ENCODE data around the gene S100PBP. TPM values are rescaled to one million over a fixed set of nuclear protein-coding genes. Genes with fewer than 3 reads are reported as not detected.

S100PBP gene
- total and polyA plus RNA-seq, 12 donors, result 3.7 to 19.2 (median 11.5) TPM

DNA sequence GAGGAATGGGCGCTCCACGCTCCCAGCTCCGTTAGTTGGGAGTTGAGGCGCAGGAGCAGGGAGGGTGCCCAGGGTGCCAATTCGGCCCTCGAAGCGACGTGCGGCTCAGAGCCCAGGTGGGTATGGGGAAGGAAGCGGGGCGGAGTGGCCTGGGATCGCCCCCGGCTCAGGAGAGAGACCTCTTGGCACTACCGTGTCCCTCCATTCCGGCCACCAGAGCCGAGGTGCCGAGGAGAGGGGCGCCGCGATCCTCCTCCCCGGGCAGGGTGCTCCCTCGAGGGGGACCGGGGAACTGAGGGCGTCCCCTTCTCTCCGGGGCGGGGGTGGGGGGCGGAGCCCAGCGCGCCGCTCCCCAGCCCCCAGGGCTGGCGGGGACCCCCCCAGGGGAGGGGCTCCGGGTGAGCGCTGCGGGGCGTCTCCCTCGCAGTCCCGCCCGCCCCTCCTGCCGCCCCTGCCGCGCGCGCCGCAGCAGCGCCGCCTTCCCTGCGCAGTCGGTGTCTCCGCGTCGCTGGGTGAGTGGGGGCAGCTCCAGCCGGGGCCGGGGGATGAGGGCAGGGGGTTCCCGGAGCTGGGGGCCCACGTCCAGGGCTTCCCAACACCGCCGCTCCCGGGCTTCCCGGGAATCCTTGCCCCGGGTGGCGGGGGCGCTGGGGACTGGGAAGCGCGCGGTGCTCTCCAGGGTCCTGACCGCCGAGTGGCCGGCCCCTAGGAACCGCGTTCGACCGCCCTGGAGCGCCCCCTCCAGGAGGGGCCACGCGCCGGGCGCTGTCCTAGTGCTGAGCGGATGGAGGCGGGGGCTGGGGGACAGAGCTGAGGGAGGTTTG, 68.8 kb downstream of the S100PBP start, which contains the start of gene HPCA:
TSS of gene HPCA (plus strand) at position 488 of the 824 bp plus-strand sequence. CDS start 2,408 bp downstream, outside the sequence.
- intact Hi-C loops (cut with DNase I), result no loop called here
- Histone ChIP-seq H3K4me3 (peak within 1 kb of the TSS in 6 of 10 donors; percentile 15 to 39 (median 30)), H3K4me1 (peaks cover 4 to 25% (median 17%) of the 10 kb centered on the region in 9 donors), H3K36me3 (no peaks in the 10 kb centered on the region), H3K27ac (no peak within 1 kb of the TSS), H3K27me3 (peaks cover 11 to 68% (median 56%) of the 10 kb centered on the region in 7 donors), H3K9me3 (no peaks in the 10 kb centered on the region)
- TF ChIP-seq, protein P1, sequence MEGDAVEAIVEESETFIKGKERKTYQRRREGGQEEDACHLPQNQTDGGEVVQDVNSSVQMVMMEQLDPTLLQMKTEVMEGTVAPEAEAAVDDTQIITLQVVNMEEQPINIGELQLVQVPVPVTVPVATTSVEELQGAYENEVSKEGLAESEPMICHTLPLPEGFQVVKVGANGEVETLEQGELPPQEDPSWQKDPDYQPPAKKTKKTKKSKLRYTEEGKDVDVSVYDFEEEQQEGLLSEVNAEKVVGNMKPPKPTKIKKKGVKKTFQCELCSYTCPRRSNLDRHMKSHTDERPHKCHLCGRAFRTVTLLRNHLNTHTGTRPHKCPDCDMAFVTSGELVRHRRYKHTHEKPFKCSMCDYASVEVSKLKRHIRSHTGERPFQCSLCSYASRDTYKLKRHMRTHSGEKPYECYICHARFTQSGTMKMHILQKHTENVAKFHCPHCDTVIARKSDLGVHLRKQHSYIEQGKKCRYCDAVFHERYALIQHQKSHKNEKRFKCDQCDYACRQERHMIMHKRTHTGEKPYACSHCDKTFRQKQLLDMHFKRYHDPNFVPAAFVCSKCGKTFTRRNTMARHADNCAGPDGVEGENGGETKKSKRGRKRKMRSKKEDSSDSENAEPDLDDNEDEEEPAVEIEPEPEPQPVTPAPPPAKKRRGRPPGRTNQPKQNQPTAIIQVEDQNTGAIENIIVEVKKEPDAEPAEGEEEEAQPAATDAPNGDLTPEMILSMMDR (IDR thresholded peaks at IDR 0.05), result peak in 8 of 9 donors; percentile 28 to 70 (median 58)
- DNase-seq (peak; percentile 46 to 60), ATAC-seq (peak; percentile 72 to 82 (median 78))
- 2 to 3% methylated on average over 64 to 79 of the region's 79 CpGs for WGBS, 2 donors

DNA sequence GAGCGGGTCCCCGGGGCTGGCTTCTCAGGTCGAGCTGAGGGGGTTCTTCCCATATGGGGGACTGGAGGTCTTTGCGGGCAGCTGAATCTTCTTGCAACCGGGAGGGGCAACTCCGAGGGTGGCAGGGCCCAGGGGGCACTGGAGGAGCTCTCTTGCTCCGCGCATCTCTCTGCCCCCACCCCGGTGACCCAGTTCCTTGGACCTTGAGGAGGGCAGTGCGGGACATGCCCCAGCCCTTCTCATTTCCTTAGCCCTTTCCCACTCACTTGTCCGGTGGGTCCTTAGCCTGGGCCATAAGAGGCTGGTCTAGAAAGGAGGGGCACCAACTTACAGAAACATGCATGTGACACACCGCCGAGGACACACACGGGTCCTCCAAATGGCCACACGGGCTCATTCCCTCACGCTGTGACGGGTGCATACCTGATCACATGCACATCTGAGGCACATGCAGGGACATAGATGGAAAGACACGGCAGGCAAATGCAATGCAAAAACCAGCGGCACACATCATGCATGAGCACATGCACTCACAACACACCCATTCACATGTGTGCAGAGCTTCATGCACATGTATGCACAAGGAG, 69.5 kb downstream of the S100PBP start:
- intact Hi-C loops (cut with DNase I), result no loop called here
- no peak for ATAC-seq

DNA sequence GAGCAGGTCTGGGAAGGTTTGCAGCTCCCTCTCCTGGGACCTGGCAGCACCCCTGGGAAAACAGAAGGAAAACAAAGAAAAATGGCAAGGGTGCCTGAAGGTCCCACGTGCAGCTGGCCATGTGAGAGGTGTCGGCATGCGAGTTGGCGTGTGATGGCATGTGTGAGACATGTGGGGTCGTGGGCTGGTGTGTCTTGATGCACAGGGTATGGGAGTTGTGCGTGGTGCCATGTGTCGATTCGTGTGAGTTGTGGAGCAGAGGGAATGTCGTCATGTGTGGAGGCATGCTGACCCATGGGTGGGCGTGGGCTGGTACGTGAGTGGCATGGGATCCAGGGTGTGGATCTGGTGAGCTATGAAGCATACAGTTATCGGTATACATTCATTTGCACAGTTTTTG, 70.2 kb downstream of the S100PBP start:
- Histone ChIP-seq H3K9me3 (no peaks in the 10 kb centered on the region), H3K27me3 (peaks cover 11 to 82% (median 70%) of the 10 kb centered on the region in 7 donors), H3K4me1 (peaks cover 0 to 11% (median 3%) of the 10 kb centered on the region in 9 donors), H3K4me3 (no peak overlapping the region), H3K27ac (no peak overlapping the region), H3K36me3 (no peaks in the 10 kb centered on the region)
- no peak for ATAC-seq
- intact Hi-C loops (cut with DNase I), result no loop called here
- DNase-seq, result no peak
- TF ChIP-seq, protein P1 (IDR thresholded peaks at IDR 0.05), result no peak
- 77 to 80% methylated on average over 12 of the region's 12 CpGs for WGBS, 2 donors

More for the DNA sequence above, 69.5 kb downstream of the S100PBP start:
- Histone ChIP-seq H3K4me3 (no peak overlapping the region), H3K4me1 (peaks cover 0 to 18% (median 10%) of the 10 kb centered on the region in 9 donors), H3K9me3 (no peaks in the 10 kb centered on the region), H3K27me3 (peaks cover 11 to 75% (median 63%) of the 10 kb centered on the region in 7 donors), H3K36me3 (no peaks in the 10 kb centered on the region), H3K27ac (no peak overlapping the region)
- WGBS, 2 donors, result 39 to 44% methylated on average over 19 of the region's 19 CpGs
- DNase-seq, result no peak
- TF ChIP-seq, protein P1 (IDR thresholded peaks at IDR 0.05), result peak in 1 of 9 donors; percentile 5

DNA sequence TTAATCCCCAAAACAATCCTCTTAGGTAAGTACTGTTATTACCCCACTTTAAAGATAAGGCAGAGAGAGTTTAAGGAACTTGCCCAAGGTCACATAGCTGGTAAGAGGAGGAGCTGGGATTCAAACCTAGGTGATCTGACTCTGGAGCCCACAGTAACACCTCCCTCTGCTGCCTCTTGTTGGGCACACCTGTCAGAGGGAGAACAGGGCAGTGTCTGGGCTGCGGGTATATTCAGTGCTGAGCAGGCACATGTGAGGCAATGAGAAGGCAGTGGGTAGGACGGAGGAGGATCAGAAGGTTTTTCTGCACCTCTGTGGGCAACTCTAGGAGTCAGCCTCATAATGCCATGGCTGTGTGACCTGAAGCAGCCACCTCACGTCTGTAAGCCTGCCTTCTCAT, 70.7 kb downstream of the S100PBP start:
- no peaks in the 10 kb centered on the region for H3K36me3 ChIP-seq
- intact Hi-C loops (cut with DNase I), result no loop called here
- TF ChIP-seq, protein P1 (IDR thresholded peaks at IDR 0.05), result no peak
- no peak overlapping the region for H3K27ac ChIP-seq
- no peak for ATAC-seq
- no peak for DNase-seq
- peaks cover 11 to 87% (median 75%) of the 10 kb centered on the region in 7 donors for H3K27me3 ChIP-seq
- peaks cover 0 to 15% (median 4%) of the 10 kb centered on the region in 9 donors for H3K4me1 ChIP-seq
- H3K4me3 ChIP-seq, result no peak overlapping the region
- no peaks in the 10 kb centered on the region for H3K9me3 ChIP-seq
- WGBS, 2 donors, result 74 to 77% methylated on average over 3 of the region's 3 CpGs

Measured in heart right ventricle (tissue), 16 donors.